Right lobe of liver (tissue), 6 donors: ENCODE results near the gene SLC26A8. TPM values are rescaled to one million over a fixed set of nuclear protein-coding genes. Genes with fewer than 3 reads are reported as not detected.
"Not testable (repeated sequence)": the region's sequence is repeated elsewhere in the genome, so short reads cannot be mapped to it uniquely, and the experiment has no call there.

ENCODE experiments used
- ATAC-seq, 4 donors: fragments of 200-7000 bp; cut with Tn5 transposase; one replicate each; pipeline ENCODE4 v1.9.1; 2020; ENCODE audit warnings: mild to moderate bottlenecking in 4 of 4, moderate library complexity in 4 of 4
- DNase-seq, 3 donors: peaks; one replicate each; pipeline ENCODE4 v3.0.0-alpha.2; 2020
- H3K27ac ChIP-seq, 3 donors: fragments of 200-600 bp; one replicate each; pipeline ENCODE4 v1.8.0; 2022
- H3K27me3 ChIP-seq, 2 donors: fragments of 200-600 bp; one replicate each; pipeline ENCODE4 v1.8.0; 2022
- H3K36me3 ChIP-seq, 4 donors: fragments of 200-600 bp; sonication (generic) in 1 of 4; one replicate each; pipeline versions ENCODE4 v1.5.1 to v1.8.0; 2017 to 2022; ENCODE audit warnings: control low read depth in 1 of 4
- H3K4me1 ChIP-seq, 4 donors: fragments of 200-600 bp; sonication (generic) in 1 of 4; one replicate each; pipeline versions ENCODE4 v1.5.1 to v1.8.0; 2017 to 2022; ENCODE audit warnings: control low read depth in 1 of 4
- H3K4me3 ChIP-seq, 3 donors: fragments of 200-600 bp; one replicate each; pipeline ENCODE4 v1.8.0; 2022
- H3K9me3 ChIP-seq, 4 donors: fragments of 200-600 bp; sonication (generic) in 1 of 4; one replicate each; pipeline versions ENCODE4 v1.5.1 to v1.8.0; 2017 to 2022; ENCODE audit warnings: control low read depth in 1 of 4
- POLR2A ChIP-seq: fragments of 450-650 bp; IDR thresholded peaks from one replicate; pipeline ENCODE4 v1.6.1; 2017; ENCODE audit warnings: antibody characterized with exemption, mild to moderate bottlenecking
- WGBS: methylation state at CpG from one replicate; pipeline ENCODE4 v1.1.6; 2018; ENCODE audit warnings: low coverage, low lambda C conversion rate; ENCODE audit not compliant: insufficient coverage; ENCODE audit errors: missing lambda C conversion rate; 5-methylcytosine and 5-hydroxymethylcytosine counted together
- intact Hi-C, 2 donors: fragments of 100-400 bp; cut with DNase I; formaldehyde crosslinking; loops; one replicate each; pipeline versions ENCODE4 v1.11.2 to v1.14.1; 2022
- total RNA-seq, 6 experiments: library from RNA; depleted of rRNA in 2 of 6; stranded (reverse); fragments of >200 nt in 2 of 6; fragmentation: NEBNext Ultra II Directional in 3 of 6; extraction: Animal tissue kit (Norgen Biotek cat#: 25700) in 3 of 6; gene quantifications; one replicate each; pipeline versions ENCODE4 v1.1.0 to v1.2.4, GENCODE V29; 2016 to 2023
- TF ChIP-seq, protein P1 (sequence below), 4 donors: fragments of 200-600 bp in 3 of 4; fragments of 450-650 bp in 1 of 4; IDR thresholded peaks; one replicate each; pipeline versions ENCODE4 v1.5.1 to v1.8.0; 2016 to 2022; ENCODE audit warnings: antibody characterized with exemption in 4 of 4, mild to moderate bottlenecking in 2 of 4
- donor health status: DM: no; HTN: yes; CAD: no.
- donor health status: DM: no; HTN: no; CAD: no.
- donor health status: DM: no; HTN: no; CAD: no.
- donor health status: DM: no; HTN: yes; CAD: no.
- donor health status: DM: no; HTN: yes; CAD: no.

The SLC26A8 gene
- total RNA-seq, 6 experiments from 2014 or later = 0.06 to 0.33 (median 0.09) TPM

DNA sequence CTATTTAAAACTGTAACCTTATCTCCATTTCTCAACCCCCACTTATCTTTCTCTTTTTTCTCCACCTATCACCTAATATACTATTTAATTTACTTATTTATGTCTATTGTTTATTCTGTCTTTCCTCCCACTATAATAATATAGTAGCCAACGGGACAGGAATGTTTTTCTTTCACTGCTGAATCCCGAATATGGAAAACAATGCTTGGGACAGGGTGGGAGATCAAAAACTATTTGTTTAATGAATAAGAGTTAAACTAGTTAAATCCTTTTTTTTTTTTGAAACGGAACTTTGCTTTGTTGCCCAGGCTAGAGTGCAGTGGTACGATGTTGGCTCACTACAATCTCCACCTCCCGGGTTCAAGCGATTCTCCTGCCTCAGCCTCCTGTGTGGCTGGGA, 109.9 kb downstream of the SLC26A8 start:
- WGBS = 84% methylated on average over 4 of the region's 6 CpGs
- ATAC-seq (no peak), DNase-seq (no peak)
- Histone ChIP-seq H3K9me3 (no peaks in the 10 kb centered on the region), H3K36me3 (peaks cover 0 to 5% (median 0%) of the 10 kb centered on the region in 4 donors), H3K27ac (no peak overlapping the region), H3K4me1 (peaks cover 0 to 8% (median 4%) of the 10 kb centered on the region in 4 donors), H3K4me3 (no peak overlapping the region), H3K27me3 (no peaks in the 10 kb centered on the region)
- intact Hi-C loops = no loop called here
- TF ChIP-seq POLR2A = no peak
- TF ChIP-seq, protein P1, sequence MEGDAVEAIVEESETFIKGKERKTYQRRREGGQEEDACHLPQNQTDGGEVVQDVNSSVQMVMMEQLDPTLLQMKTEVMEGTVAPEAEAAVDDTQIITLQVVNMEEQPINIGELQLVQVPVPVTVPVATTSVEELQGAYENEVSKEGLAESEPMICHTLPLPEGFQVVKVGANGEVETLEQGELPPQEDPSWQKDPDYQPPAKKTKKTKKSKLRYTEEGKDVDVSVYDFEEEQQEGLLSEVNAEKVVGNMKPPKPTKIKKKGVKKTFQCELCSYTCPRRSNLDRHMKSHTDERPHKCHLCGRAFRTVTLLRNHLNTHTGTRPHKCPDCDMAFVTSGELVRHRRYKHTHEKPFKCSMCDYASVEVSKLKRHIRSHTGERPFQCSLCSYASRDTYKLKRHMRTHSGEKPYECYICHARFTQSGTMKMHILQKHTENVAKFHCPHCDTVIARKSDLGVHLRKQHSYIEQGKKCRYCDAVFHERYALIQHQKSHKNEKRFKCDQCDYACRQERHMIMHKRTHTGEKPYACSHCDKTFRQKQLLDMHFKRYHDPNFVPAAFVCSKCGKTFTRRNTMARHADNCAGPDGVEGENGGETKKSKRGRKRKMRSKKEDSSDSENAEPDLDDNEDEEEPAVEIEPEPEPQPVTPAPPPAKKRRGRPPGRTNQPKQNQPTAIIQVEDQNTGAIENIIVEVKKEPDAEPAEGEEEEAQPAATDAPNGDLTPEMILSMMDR (IDR thresholded peaks at IDR 0.05) = no peak

DNA sequence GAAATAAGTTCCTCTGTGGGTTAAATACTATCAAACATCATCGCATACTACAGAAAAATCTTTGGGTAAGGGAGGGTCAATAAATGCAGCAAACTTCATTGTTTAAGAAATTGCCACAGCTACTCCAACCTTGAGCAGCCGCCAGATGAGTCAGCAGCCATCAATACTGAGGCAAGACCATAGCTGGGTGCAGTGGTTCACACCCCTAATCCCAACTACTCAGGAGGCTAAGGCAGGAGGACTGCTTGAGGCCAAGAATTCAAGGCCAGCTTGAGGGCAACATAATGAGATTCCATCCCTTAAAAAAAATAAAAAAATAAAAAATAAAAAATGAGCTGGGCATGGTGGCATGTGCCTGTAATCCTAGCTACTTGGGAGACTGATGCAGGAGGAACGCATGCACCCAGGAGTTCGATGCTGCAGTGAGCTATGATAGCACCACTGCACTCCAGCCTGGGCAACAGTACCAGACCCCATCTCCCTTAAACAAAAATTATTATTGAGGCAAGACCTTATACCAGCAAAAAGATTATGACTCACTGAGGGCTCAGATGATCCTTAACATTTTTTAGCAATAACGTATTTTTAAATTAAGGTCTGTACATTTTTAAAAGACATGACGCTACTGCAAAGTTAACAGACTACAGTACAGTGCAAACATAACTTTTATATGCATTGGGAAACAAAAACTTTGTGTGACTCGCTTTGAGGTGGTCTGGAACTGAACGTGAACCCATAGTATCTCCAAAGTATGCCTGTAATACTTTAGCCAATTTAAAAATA, 112.4 kb downstream of the SLC26A8 start:
- ATAC-seq (no peak), DNase-seq (no peak)
- Histone ChIP-seq H3K27me3 (no peaks in the 10 kb centered on the region), H3K9me3 (no peaks in the 10 kb centered on the region), H3K4me1 (no peaks in the 10 kb centered on the region), H3K36me3 (peaks cover 0 to 5% (median 0%) of the 10 kb centered on the region in 4 donors), H3K27ac (no peak overlapping the region), H3K4me3 (no peak overlapping the region)
- TF ChIP-seq POLR2A = no peak
- TF ChIP-seq, protein P1 (IDR thresholded peaks at IDR 0.05) = no peak
- 97% methylated on average over 7 of the region's 8 CpGs for WGBS
- intact Hi-C loops = no loop called here

DNA sequence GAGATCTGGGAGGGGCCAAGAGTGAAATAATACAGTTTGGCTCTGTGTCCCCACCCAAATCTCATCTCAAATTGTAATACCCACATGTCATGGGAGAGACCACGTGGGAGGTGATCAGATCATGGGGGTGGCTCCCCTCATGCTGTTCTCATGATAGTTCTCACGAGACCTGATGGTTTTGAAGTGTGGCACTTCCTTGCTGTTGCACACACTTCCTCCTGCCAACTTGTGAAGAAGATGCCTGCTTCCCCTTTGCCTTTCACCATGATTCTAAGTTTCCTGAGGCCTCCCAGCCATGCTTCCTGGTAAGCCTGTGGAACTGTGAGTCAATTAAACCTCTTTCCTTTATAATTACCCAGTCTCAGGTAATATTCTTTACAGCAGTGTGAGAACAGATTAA, 114.9 kb downstream of the SLC26A8 start:
- H3K9me3 ChIP-seq, H3K4me3 ChIP-seq, H3K27ac ChIP-seq, H3K36me3 ChIP-seq, DNase-seq, H3K27me3 ChIP-seq, intact Hi-C loops, ATAC-seq: not testable (repeated sequence)
- H3K4me1 ChIP-seq = peaks cover 0 to 10% (median 0%) of the 10 kb centered on the region in 4 donors
- WGBS = no CpG with 5 or more reads among the region's 2 CpGs

DNA sequence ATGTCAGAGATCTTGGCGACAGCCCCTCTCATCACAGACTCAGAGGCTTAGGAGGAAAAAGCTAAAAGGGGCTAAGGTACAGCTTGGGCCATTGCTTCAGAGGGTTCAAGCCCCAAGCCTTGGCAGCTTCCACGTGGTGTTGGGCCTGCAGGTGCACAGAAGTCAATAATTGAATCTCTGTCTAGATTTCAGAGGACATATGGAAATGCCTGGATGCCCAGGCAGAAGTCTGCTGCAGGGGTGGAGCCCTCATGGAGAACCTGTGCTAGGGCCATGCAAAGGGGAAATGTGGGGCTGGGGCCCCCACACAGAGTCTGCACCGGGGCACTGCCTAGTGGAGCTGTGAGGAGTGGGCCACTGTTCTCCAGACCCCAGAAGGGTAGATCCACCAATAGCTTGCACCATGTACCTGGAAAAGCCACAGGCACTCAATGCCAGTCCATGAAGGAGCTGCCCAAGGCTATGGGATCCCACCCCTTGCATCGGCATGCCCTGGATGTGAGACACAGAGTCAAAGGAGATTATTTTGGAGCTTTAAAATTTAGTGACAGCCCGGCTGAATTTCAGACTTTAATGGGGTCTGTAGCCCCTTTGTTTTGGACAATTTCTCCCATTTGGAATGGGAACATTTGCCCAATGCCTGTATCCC, 115.6 kb downstream of the SLC26A8 start:
- DNase-seq, ATAC-seq, H3K27me3 ChIP-seq, H3K36me3 ChIP-seq, H3K27ac ChIP-seq, intact Hi-C loops, H3K4me3 ChIP-seq, H3K9me3 ChIP-seq: not testable (repeated sequence)
- H3K4me1 ChIP-seq = peaks cover 0 to 16% (median 1%) of the 10 kb centered on the region in 4 donors
- 88% methylated on average over 1 of the region's 5 CpGs for WGBS

DNA sequence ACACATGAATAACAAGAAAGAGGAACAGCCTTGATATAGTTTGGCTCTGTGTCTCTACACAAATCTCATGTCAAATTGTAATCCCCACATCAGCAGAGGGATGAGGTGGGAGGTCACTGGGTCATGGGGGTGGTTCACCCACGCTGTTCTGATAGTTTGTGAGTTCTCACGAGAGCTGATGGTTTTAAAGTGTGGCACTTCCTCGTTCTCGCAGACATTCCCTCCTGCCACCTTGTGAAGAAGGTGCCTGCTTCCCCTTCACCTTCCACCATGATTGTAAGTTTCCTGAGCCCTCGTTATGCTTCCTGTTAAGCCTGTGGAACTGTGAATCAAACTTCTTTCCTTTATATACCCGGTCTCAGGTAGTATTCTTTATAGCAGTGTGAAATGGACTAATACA, 116.7 kb downstream of the SLC26A8 start:
- Histone ChIP-seq H3K9me3 (no peaks in the 10 kb centered on the region), H3K4me3 (no peak overlapping the region), H3K27ac (no peak overlapping the region), H3K4me1 (peaks cover 0 to 23% (median 2%) of the 10 kb centered on the region in 4 donors), H3K27me3 (no peaks in the 10 kb centered on the region), H3K36me3 (no peaks in the 10 kb centered on the region)
- TF ChIP-seq, protein P1 (IDR thresholded peaks at IDR 0.05) = no peak
- no peak for TF ChIP-seq POLR2A
- 76% methylated on average over 2 of the region's 6 CpGs for WGBS
- DNase-seq = no peak
- no peak for ATAC-seq
- intact Hi-C loops = no loop called here
